Measurements from ENCODE around the gene TRRAP.
A peak's percentile ranks its signal among the peaks of the same experiment; 100 is the strongest.

Gene TRRAP

GRCh38 chr7:98903246-98903645, 24.9 kb downstream of the TRRAP start:
- no peak for DNase-seq

GRCh38 chr7:98907570-98907969, 29.2 kb downstream of the TRRAP start:
- no peak for DNase-seq

GRCh38 chr7:98908585-98908984, 30.3 kb downstream of the TRRAP start:
- no peak for DNase-seq

GRCh38 chr7:98909487-98909886, 31.2 kb downstream of the TRRAP start:
- no peak for DNase-seq

GRCh38 chr7:98910427-98910826, 32.1 kb downstream of the TRRAP start:
- no peak for DNase-seq

GRCh38 chr7:98911916-98912315, 33.6 kb downstream of the TRRAP start:
- DNase-seq: no peak

- DNase-seq: no peak
Observed at GRCh38 chr7:98913026-98913425, 34.7 kb downstream of the TRRAP start.

- no peak for DNase-seq
Observed at GRCh38 chr7:98913612-98914011, 35.3 kb downstream of the TRRAP start.

- DNase-seq: no peak
Observed at GRCh38 chr7:98917331-98917730, 39.0 kb downstream of the TRRAP start.

GRCh38 chr7:98921608-98922372, 43.5 kb downstream of the TRRAP start:
- DNase-seq: no peak

GRCh38 chr7:98922392-98923187, 44.3 kb downstream of the TRRAP start:
- DNase-seq: no peak

GRCh38 chr7:98923512-98923911, 45.2 kb downstream of the TRRAP start:
- DNase-seq: no peak

- DNase-seq: no peak
Observed at GRCh38 chr7:98927125-98927524, 48.8 kb downstream of the TRRAP start.

- DNase-seq: peak; percentile 13
Observed at GRCh38 chr7:98930464-98930863, 52.1 kb downstream of the TRRAP start.

GRCh38 chr7:98930921-98931320, 52.6 kb downstream of the TRRAP start:
- DNase-seq: peak; percentile 18

- no peak for DNase-seq
Observed at GRCh38 chr7:98933321-98933720, 55.0 kb downstream of the TRRAP start.

- DNase-seq: no peak
Observed at GRCh38 chr7:98934267-98934666, 55.9 kb downstream of the TRRAP start.

- DNase-seq: no peak
Observed at GRCh38 chr7:98935811-98936210, 57.5 kb downstream of the TRRAP start.

- DNase-seq: no peak
Observed at GRCh38 chr7:98943336-98943735, 65.0 kb downstream of the TRRAP start.

GRCh38 chr7:98944386-98944785, 66.1 kb downstream of the TRRAP start:
- no peak for DNase-seq

- no peak for DNase-seq
Observed at GRCh38 chr7:98945852-98946251, 67.5 kb downstream of the TRRAP start.

GRCh38 chr7:98946389-98946788, 68.1 kb downstream of the TRRAP start:
- DNase-seq: no peak

- DNase-seq: no peak
Observed at GRCh38 chr7:98949336-98950044, 71.2 kb downstream of the TRRAP start.

- DNase-seq: no peak
Observed at GRCh38 chr7:98955992-98956391, 77.7 kb downstream of the TRRAP start.

All from activated effector memory CD4-positive, alpha-beta T cell treated with Interleukin-2 at 50 U/mL for 16 hours (primary cell).